Glutamatergic neuron (in vitro differentiated cells): Measurements from ENCODE around the gene ZBTB7A. TPM values are rescaled to one million over a fixed set of nuclear protein-coding genes. Genes with fewer than 3 reads are reported as not detected.
A peak's percentile ranks its signal among the peaks of the same experiment; 100 is the strongest.

Source experiments
- DNase-seq: peaks from one replicate; pipeline ENCODE4 v3.0.0; 2022
- H3K27ac Mint-ChIP-seq: one replicate; pipeline ENCODE4 v1.8.0; 2020; ENCODE audit warnings: mild to moderate bottlenecking, mixed read lengths, inconsistent platforms; ENCODE audit not compliant: unreplicated experiment
- H3K27me3 Mint-ChIP-seq: one replicate; pipeline ENCODE4 v1.8.0; 2020; ENCODE audit warnings: mild to moderate bottlenecking, moderate library complexity, mixed read lengths, inconsistent platforms; ENCODE audit not compliant: unreplicated experiment
- H3K36me3 Mint-ChIP-seq: one replicate; pipeline ENCODE4 v1.8.0; 2020; ENCODE audit warnings: mild to moderate bottlenecking, mixed read lengths, inconsistent platforms; ENCODE audit not compliant: unreplicated experiment
- H3K4me1 Mint-ChIP-seq: one replicate; pipeline ENCODE4 v1.8.0; 2020; ENCODE audit warnings: mild to moderate bottlenecking, low read depth, mixed read lengths, inconsistent platforms; ENCODE audit not compliant: unreplicated experiment
- H3K4me3 Mint-ChIP-seq: one replicate; pipeline ENCODE4 v1.8.0; 2020; ENCODE audit warnings: mild to moderate bottlenecking, mixed read lengths, inconsistent platforms; ENCODE audit not compliant: unreplicated experiment
- H3K9me3 Mint-ChIP-seq: one replicate; pipeline ENCODE4 v1.8.0; 2020; ENCODE audit warnings: mild to moderate bottlenecking, moderate library complexity, mixed read lengths, inconsistent platforms; ENCODE audit not compliant: unreplicated experiment
- total RNA-seq: library from RNA; stranded (reverse); fragmentation: NEBNext Ultra II Directional; extraction: Animal tissue kit (Norgen Biotek cat#: 25700); gene quantifications from one replicate; pipeline ENCODE4 v1.2.1, GENCODE V29; 2021; ENCODE audit not compliant: unreplicated experiment
- TF ChIP-seq, protein P1 (sequence below): fragments of 200-600 bp; sonication (generic); IDR thresholded peaks from one replicate; pipeline ENCODE4 v1.5.0; 2021; ENCODE audit not compliant: partially characterized antibody, unreplicated experiment

ZBTB7A gene
- total RNA-seq, 1 donor from 2014 or later: 21.8 TPM

DNA sequence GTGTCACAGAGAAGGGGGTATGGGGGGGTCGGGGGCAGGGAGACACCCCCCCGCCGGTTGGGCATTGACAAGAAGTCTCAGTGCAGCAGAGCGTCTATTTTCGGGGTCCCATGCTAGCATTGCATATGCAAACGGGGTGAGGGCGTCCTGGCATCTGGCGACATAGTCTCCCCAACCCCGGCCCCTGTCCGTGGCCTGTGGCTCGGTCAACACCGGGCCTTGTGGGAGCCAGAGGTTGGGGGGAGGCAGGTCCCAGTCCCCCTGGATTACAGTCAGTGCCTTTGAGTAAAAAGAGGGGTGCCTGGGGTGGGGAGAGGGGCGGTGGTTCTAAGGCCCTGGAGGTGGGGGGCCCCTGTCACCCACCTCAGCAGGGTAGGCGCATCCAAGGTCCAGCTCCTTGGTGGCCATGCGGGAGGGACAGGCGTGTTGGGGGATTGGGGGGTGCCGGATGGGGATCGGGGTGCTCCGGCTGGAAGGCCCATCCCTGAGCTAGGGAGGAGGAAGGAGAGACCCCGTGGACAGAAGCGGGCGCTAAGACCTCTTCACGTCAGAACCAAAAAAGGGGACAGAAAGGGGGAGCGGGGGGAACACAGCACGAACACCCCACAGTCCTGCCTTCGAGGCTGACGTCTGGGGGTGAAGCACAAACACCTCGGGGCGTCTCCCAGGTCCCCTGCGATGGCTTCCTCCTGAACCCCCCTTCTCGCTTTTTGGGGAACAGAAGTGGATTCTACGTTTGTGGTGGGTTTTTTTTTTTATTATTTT, 20.9 kb downstream of the ZBTB7A start:
- peaks cover 6% of the 10 kb centered on the region for H3K27me3 Mint-ChIP-seq
- H3K36me3 Mint-ChIP-seq: peaks cover 4% of the 10 kb centered on the region
- H3K27ac Mint-ChIP-seq: peak overlapping the region; percentile 79
- no peak for DNase-seq
- TF ChIP-seq, protein P1, sequence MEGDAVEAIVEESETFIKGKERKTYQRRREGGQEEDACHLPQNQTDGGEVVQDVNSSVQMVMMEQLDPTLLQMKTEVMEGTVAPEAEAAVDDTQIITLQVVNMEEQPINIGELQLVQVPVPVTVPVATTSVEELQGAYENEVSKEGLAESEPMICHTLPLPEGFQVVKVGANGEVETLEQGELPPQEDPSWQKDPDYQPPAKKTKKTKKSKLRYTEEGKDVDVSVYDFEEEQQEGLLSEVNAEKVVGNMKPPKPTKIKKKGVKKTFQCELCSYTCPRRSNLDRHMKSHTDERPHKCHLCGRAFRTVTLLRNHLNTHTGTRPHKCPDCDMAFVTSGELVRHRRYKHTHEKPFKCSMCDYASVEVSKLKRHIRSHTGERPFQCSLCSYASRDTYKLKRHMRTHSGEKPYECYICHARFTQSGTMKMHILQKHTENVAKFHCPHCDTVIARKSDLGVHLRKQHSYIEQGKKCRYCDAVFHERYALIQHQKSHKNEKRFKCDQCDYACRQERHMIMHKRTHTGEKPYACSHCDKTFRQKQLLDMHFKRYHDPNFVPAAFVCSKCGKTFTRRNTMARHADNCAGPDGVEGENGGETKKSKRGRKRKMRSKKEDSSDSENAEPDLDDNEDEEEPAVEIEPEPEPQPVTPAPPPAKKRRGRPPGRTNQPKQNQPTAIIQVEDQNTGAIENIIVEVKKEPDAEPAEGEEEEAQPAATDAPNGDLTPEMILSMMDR: no peak
- peak overlapping the region; percentile 63 for H3K4me3 Mint-ChIP-seq
- H3K9me3 Mint-ChIP-seq: peaks cover 14% of the 10 kb centered on the region
- H3K4me1 Mint-ChIP-seq: peaks cover 19% of the 10 kb centered on the region

DNA sequence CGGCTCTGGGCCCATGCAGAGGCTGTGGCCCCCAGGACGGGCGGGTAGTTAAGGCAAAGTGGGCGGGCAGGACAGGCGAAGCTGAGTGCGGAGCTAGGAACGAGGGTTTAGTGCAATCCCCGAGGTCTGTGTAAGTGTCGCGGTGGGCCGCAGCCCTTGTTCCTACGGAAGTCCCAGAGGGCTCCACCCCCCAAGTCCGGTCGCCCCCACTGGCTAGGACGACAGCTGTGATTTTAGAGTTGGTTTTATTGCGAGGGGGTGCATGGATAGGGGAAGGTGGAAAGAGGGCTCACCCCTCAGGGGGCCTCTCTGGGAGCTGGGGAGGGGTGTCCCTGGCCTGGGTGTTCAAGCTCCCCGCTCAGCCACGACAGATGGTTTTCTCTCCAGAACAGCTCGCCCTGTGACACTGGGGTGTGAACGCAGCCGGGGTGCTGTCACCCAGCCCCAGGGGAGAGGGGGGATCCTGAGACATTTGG, 21.7 kb downstream of the ZBTB7A start:
- Mint-ChIP-seq H3K27ac (peak overlapping the region; percentile 79), H3K27me3 (peaks cover 10% of the 10 kb centered on the region), H3K4me3 (peak overlapping the region; percentile 61), H3K4me1 (peaks cover 19% of the 10 kb centered on the region), H3K36me3 (no peaks in the 10 kb centered on the region), H3K9me3 (peaks cover 19% of the 10 kb centered on the region)
- peak; percentile 54 for DNase-seq
- TF ChIP-seq, protein P1: no peak

DNA sequence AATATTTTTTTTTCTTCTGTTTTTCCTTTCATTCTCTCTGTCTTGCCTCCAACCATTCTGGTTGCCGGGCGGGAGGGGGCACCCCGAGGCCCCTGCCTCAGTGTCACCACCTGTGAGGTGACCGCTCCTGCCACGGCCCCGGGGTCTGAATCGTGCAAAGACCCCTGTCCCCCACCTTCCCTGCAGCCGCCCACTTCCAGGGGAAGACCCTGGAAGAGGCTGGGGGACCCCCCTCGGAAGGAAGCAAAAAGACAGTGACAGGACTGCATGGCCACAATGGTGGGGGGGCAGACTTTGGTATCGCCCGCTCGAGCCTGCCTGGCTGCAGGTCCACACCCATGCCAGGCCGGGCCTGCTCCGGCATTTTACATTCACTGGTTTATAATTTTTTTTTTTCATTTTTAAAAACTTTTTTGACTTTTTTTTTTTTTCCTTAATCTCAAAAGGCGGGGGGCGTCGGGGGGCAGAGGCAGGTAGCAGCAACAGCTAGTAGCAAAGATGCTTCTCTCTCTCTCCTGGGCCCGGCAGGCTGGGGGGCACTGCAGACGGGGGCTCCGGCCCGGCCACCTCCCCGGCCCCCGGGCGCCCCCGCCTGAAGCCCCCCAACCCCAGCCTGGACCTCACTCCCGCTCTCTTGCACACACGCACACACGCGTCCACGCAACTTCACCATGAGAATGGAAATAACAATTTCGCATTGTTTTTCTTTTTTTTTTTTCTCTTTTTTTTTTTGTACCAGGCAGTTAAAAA, 22.6 kb downstream of the ZBTB7A start:
- H3K27ac Mint-ChIP-seq: peak overlapping the region; percentile 79
- peaks cover 21% of the 10 kb centered on the region for H3K9me3 Mint-ChIP-seq
- no peaks in the 10 kb centered on the region for H3K36me3 Mint-ChIP-seq
- TF ChIP-seq, protein P1: no peak
- peaks cover 11% of the 10 kb centered on the region for H3K27me3 Mint-ChIP-seq
- peak overlapping the region; percentile 61 for H3K4me3 Mint-ChIP-seq
- peaks cover 17% of the 10 kb centered on the region for H3K4me1 Mint-ChIP-seq
- DNase-seq: no peak

DNA sequence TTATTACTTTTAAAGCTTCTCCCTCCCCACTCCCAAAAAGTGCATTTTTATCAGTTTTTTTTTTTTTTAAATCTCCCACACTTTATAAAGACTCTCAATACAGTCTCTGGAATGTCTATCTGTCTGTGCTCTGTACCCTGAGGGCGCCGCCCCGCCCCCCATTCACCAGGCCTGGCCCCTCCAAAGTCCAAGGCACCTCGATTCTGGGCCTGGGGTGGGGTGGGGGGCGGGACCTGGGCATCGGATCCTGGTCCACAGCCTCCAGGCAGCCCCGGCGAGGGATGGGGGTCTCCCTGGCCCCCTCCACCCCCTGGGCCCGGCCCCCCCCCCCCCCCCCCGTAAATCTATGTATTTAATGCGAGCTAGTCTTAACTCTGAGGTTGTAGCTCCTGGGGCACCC, 23.3 kb downstream of the ZBTB7A start:
- Mint-ChIP-seq H3K4me3 (no peak overlapping the region), H3K4me1 (peaks cover 19% of the 10 kb centered on the region), H3K27me3 (peaks cover 14% of the 10 kb centered on the region), H3K9me3 (peaks cover 25% of the 10 kb centered on the region), H3K36me3 (no peaks in the 10 kb centered on the region), H3K27ac (peak overlapping the region; percentile 33)
- TF ChIP-seq, protein P1: no peak
- no peak for DNase-seq

DNA sequence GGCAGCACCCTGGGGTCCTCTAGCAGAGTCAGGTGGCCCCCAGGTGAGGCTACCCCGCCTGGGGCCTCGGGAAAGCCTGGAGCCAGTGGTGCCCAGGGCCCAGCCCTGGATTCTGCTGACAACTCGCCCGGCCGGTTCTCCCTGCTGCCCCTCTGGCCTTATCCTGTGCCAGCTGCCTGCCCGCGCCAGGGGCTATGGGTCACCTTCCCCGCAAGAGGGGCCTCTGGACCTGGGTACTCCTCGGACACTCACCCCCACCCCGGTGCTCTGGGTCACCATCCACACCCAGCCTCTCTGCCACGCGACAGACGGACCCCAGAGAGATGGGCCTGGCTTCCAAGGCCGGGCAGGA, 24.0 kb downstream of the ZBTB7A start:
- Mint-ChIP-seq H3K4me1 (peaks cover 21% of the 10 kb centered on the region), H3K9me3 (peaks cover 27% of the 10 kb centered on the region), H3K36me3 (no peaks in the 10 kb centered on the region), H3K27me3 (peaks cover 17% of the 10 kb centered on the region), H3K27ac (no peak overlapping the region), H3K4me3 (no peak overlapping the region)
- DNase-seq: no peak
- TF ChIP-seq, protein P1: no peak
